GM10248 (cell line): Measurements from ENCODE around the gene SMCO4.

Experiments used
- CTCF ChIA-PET: fragments of 300-600 bp; sonication (Branson Sonifier 250); formaldehyde crosslinking; extraction: SDS; loops from one replicate; lab custom pipeline; 2021; ENCODE audit warnings: antibody characterized with exemption; lab: Yijun Ruan, JAX
- POLR2A ChIA-PET: fragments of 350-650 bp; sonication (Branson Sonifier 250); formaldehyde crosslinking; extraction: SDS; loops from one replicate; lab custom pipeline; 2020; ENCODE audit warnings: antibody characterized with exemption; lab: Yijun Ruan, JAX
- DNase-seq: peaks from one replicate; pipeline ENCODE4 v3.0.0; 2012; ENCODE audit errors: extremely low spot score
- TF ChIP-seq, protein P1 (sequence below): IDR thresholded peaks from 2 replicates; pipeline ENCODE4 v1.5.1; 2012; ENCODE audit warnings: mild to moderate bottlenecking, low read depth; ENCODE audit errors: extremely low read depth, missing control alignments, control extremely low read depth

Gene SMCO4

DNA sequence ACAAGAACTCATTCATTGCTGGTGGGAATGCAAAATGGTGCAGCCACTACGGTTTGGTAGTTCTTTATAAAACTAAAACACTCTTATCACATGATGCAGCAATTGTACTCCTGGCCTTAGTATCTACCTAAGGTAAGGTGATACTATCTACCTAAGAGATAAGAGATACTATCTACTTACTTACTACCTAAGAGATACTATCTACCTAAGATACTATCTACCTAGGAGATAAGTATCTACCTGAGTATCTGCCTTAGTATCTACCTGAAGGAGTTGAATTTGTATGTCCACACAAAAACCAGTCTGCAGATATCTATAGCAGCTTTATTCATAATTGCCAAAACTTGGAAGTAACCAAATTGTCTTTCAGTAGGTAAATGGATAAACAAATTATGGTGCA is 29.0 kb upstream of the SMCO4 start:
- TF ChIP-seq, protein P1, sequence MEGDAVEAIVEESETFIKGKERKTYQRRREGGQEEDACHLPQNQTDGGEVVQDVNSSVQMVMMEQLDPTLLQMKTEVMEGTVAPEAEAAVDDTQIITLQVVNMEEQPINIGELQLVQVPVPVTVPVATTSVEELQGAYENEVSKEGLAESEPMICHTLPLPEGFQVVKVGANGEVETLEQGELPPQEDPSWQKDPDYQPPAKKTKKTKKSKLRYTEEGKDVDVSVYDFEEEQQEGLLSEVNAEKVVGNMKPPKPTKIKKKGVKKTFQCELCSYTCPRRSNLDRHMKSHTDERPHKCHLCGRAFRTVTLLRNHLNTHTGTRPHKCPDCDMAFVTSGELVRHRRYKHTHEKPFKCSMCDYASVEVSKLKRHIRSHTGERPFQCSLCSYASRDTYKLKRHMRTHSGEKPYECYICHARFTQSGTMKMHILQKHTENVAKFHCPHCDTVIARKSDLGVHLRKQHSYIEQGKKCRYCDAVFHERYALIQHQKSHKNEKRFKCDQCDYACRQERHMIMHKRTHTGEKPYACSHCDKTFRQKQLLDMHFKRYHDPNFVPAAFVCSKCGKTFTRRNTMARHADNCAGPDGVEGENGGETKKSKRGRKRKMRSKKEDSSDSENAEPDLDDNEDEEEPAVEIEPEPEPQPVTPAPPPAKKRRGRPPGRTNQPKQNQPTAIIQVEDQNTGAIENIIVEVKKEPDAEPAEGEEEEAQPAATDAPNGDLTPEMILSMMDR, result no peak

DNA sequence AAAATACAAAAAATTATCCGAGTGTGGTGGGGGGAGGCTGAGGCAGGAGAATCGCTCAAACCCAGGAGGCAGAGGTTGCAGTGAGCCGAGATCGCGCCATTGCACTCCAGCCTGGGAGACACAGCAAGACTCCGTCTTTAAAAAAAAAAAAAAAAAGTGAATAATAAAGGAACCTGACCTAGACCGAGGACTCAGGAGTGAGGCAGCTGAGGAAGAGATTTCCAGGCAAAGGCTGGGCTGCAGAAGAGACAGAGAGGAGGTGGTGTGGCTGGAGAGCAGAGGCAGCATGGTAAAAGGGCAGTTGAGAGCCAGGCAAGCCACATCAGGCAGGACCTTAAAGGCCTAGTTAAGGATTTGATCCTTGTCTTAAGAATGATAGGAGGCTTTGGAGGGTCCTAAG is 28.4 kb upstream of the SMCO4 start:
- no peak for DNase-seq
- CTCF ChIA-PET, result no interaction called here
- TF ChIP-seq, protein P1, result no peak
- POLR2A ChIA-PET, result no interaction called here

More for the DNA sequence above, 29.0 kb upstream of the SMCO4 start:
- ChIA-PET CTCF (interaction anchor here (0.6 kb wide), 1 partner anchor 12 kb away, joined by 3 read pairs; no protein-coding TSS in a partner anchor), POLR2A (no interaction called here)
- no peak for DNase-seq

DNA sequence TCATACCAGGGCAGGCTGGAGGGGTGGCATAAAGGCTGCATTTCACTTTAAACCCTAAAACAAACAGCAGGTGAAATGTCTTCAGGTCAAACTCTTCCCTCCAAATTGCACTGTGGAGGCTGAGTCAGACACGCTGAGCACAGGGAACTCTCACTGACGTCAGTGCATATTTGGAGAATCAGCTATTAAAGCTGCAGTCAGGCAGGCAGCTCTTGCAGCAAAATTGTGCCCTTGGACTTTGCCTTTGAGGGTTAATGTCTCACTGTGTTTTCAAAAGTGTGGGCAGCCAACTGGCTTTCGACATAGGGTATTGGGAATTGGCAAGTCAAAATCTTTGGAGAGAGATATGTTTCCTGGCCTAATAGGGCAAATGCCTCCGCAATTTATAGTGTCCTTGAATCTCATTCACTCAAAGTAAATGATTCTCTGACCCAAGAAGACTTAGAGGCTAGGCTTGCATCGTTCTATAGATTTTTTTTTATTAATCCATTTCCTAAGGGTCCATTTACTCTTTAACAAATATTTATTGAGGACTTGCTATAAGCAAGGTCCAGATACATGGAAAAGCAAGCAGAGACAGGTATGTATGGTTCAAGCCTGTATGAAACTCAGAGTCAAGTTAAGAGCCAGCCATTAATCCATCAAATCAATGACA is 27.7 kb upstream of the SMCO4 start:
- no peak for DNase-seq
- TF ChIP-seq, protein P1, result no peak
- ChIA-PET CTCF (no interaction called here), POLR2A (no interaction called here)

DNA sequence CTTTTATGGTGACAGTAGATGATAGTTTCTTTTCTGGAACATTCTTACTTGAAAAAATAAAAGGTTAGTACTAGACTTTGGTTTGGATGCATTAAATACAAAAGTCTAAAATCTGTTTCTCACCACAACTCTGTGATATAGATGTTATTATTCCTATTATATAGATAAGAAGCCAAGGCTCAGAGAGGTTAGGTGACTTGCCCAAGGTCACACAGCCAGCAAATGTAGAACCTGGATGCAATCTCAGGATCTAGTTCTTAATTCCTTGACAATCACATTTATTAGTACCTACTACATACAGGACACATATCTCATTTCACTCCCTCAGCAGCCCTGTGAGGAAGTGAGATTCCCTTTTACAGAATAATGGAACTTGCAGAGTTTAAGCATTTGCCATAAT is 26.3 kb upstream of the SMCO4 start:
- TF ChIP-seq, protein P1, result no peak
- CTCF ChIA-PET, result no interaction called here
- DNase-seq, result no peak
- POLR2A ChIA-PET, result no interaction called here

DNA sequence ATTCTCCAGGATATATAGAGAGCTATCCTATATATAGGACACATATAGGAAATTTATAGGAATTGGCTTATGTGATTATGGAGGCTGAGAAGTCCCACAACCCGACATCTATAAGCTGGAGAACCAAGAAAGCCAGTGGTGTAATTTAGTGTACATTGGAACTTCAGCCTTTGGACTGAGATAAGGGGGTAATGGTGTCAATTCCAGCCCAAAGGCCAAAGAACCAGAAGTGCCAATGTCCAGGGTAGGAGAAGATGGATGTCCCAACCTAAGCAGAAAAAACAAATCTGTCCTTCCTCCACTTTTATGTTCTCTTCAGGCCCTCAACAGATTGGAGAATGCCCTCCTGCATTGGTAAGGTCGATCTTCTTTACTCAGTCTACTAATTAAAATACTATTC is 25.5 kb upstream of the SMCO4 start:
- ChIA-PET POLR2A (no interaction called here), CTCF (interaction anchor here (0.6 kb wide), 1 partner anchor 36 kb away, joined by 3 read pairs; no protein-coding TSS in a partner anchor)
- no peak for DNase-seq
- TF ChIP-seq, protein P1, result no peak

DNA sequence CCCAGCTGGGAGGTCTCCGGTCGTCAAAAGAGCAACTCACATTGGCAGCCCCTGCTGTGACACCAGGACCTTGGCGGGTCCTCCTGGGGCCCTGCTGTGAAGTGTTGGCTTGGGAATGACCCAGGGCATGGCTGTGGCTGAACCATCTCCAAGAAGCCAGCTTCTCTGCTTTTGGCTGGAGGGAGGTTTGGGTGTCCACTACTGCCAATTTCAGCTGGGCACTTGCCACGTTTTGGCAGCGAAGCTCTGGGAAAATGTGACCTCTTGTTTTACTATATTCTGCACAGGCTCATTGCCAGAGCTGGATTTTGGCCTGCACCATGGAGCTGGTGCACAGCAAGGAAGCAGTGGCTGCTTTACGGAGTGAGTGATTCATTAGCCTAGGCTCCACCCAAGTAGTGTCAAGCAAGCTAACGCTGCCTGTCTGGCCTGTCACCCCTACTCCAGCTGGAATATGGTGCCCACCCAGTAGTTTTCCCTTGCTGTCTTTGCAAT is 24.3 kb upstream of the SMCO4 start:
- CTCF ChIA-PET, result no interaction called here

More for the DNA sequence above, 24.3 kb upstream of the SMCO4 start:
- no peak for DNase-seq
- TF ChIP-seq, protein P1, result no peak
- POLR2A ChIA-PET, result no interaction called here
